ENCODE data around the gene DAAM2.

GRCh38 chr6:39935241-39935640, 143.1 kb downstream of the DAAM2 start:
- TF ChIP-seq ZNF274 (IDR thresholded peaks at IDR 0.05; ENCODE audit: low read depth, low read length) (no peak), YY1 (IDR thresholded peaks at IDR 0.05; ENCODE audit: insufficient read depth, insufficient read length) (no peak), SUZ12 (IDR thresholded peaks at IDR 0.05; ENCODE audit: extremely low read depth, insufficient read depth, insufficient read length) (no peak)

Measured in NT2/D1 (cell line).